H9 (cell line): ENCODE measurements around the gene MRGPRD. TPM values are rescaled to one million over a fixed set of nuclear protein-coding genes. Genes with fewer than 3 reads are reported as not detected.

Experiments used
- DNase-seq: peaks from one replicate; pipeline ENCODE4 v3.0.0-alpha.2; 2017
- H2AFZ ChIP-seq: one replicate; pipeline ENCODE4 v1.6.1; 2013; ENCODE audit warnings: mild to moderate bottlenecking, low read length, control low read depth, moderate library complexity
- H2AK5ac ChIP-seq: 2 replicates; pipeline ENCODE4 v1.6.1; 2013; ENCODE audit warnings: low read length, control low read depth, mixed read lengths; ENCODE audit not compliant: insufficient read length
- H2BK120ac ChIP-seq: one replicate; pipeline ENCODE4 v1.6.1; 2013; ENCODE audit warnings: low read depth, mild to moderate bottlenecking, low read length, control low read depth, inconsistent platforms; ENCODE audit not compliant: poor library complexity, severe bottlenecking
- H2BK12ac ChIP-seq: 2 replicates; pipeline ENCODE4 v1.6.1; 2013; ENCODE audit warnings: low read length, control low read depth, mixed read lengths, low read depth; ENCODE audit not compliant: insufficient read length
- H2BK15ac ChIP-seq: 2 replicates; pipeline ENCODE4 v1.6.1; 2013; ENCODE audit warnings: low read depth, low read length, control low read depth
- H2BK20ac ChIP-seq: one replicate; pipeline ENCODE4 v1.6.1; 2013; ENCODE audit warnings: low read depth, mild to moderate bottlenecking, low read length, control low read depth, inconsistent platforms; ENCODE audit not compliant: poor library complexity, severe bottlenecking
- H2BK5ac ChIP-seq: 2 replicates; pipeline ENCODE4 v1.6.1; 2013; ENCODE audit warnings: low read length, control low read depth, mixed read lengths; ENCODE audit not compliant: insufficient read length
- H3K14ac ChIP-seq: 2 replicates; pipeline ENCODE4 v1.6.1; 2013; ENCODE audit warnings: low read length, control low read depth; ENCODE audit not compliant: insufficient read depth
- H3K18ac ChIP-seq: 2 replicates; pipeline ENCODE4 v1.6.1; 2013; ENCODE audit warnings: low read depth, mild to moderate bottlenecking, mixed read lengths, low read length, control low read depth; ENCODE audit not compliant: insufficient read length
- H3K23ac ChIP-seq: 2 replicates; pipeline ENCODE4 v1.6.1; 2013; ENCODE audit warnings: low read length, control low read depth, mixed read lengths, low read depth; ENCODE audit not compliant: insufficient read length
- H3K23me2 ChIP-seq: 2 replicates; pipeline ENCODE4 v1.6.1; 2013; ENCODE audit warnings: low read depth, mild to moderate bottlenecking, mixed read lengths, low read length, control low read depth; ENCODE audit not compliant: insufficient read length, poor library complexity, severe bottlenecking
- H3K27ac ChIP-seq: 2 replicates; pipeline ENCODE4 v1.5.1; 2013; ENCODE audit warnings: low read length, control low read depth, mixed read lengths, low read depth; ENCODE audit not compliant: insufficient read length
- H3K27me3 ChIP-seq: 2 replicates; pipeline ENCODE4 v1.6.1; 2013; ENCODE audit warnings: low read length, control low read depth, inconsistent platforms; ENCODE audit not compliant: insufficient read depth
- H3K4ac ChIP-seq: 2 replicates; pipeline ENCODE4 v1.6.1; 2013; ENCODE audit warnings: low read depth, mild to moderate bottlenecking, control low read depth, inconsistent platforms, low read length, moderate library complexity
- H3K4me1 ChIP-seq: 2 replicates; pipeline ENCODE4 v1.6.1; 2013; ENCODE audit warnings: low read length, control low read depth, inconsistent platforms; ENCODE audit not compliant: insufficient read depth
- H3K4me2 ChIP-seq: 2 replicates; pipeline ENCODE4 v1.6.1; 2013; ENCODE audit warnings: low read length, control low read depth, mixed read lengths; ENCODE audit not compliant: insufficient read length, insufficient read depth
- H3K56ac ChIP-seq: 2 replicates; pipeline ENCODE4 v1.6.1; 2013; ENCODE audit warnings: low read depth, mild to moderate bottlenecking, mixed read lengths, low read length, control low read depth; ENCODE audit not compliant: insufficient read length
- H3K79me1 ChIP-seq: 2 replicates; pipeline ENCODE4 v1.6.1; 2013; ENCODE audit warnings: low read depth, mild to moderate bottlenecking, moderate library complexity, low read length, control low read depth, inconsistent platforms; ENCODE audit not compliant: insufficient read depth, poor library complexity, severe bottlenecking
- H3K79me2 ChIP-seq: 2 replicates; pipeline ENCODE4 v1.6.1; 2013; ENCODE audit warnings: low read length, control low read depth, inconsistent platforms; ENCODE audit not compliant: insufficient read depth
- H3K9ac ChIP-seq: 2 replicates; pipeline ENCODE4 v1.6.1; 2013; ENCODE audit warnings: low read length, control low read depth, mixed read lengths; ENCODE audit not compliant: insufficient read length; ENCODE audit errors: extremely low read depth
- H3K9me3 ChIP-seq: one replicate; pipeline ENCODE4 v1.6.1; 2013; ENCODE audit warnings: low read depth, low read length, inconsistent platforms; ENCODE audit not compliant: control insufficient read depth
- H3T11ph ChIP-seq: one replicate; pipeline ENCODE4 v1.6.1; 2013; ENCODE audit warnings: mild to moderate bottlenecking, low read length, control low read depth, inconsistent platforms
- H4K20me1 ChIP-seq: one replicate; pipeline ENCODE4 v1.6.1; 2013; ENCODE audit not compliant: control insufficient read depth, insufficient read length, insufficient read depth
- H4K5ac ChIP-seq: 2 replicates; pipeline ENCODE4 v1.6.1; 2013; ENCODE audit warnings: low read depth, mild to moderate bottlenecking, mixed read lengths, low read length, control low read depth; ENCODE audit not compliant: insufficient read length
- H4K8ac ChIP-seq: replicated peaks from 2 replicates; pipeline ENCODE4 v1.6.1; 2013; ENCODE audit warnings: low read length, control low read depth, mixed read lengths, low read depth; ENCODE audit not compliant: insufficient read length
- H4K91ac ChIP-seq: 2 replicates; pipeline ENCODE4 v1.6.1; 2013; ENCODE audit warnings: low read depth, mild to moderate bottlenecking, moderate library complexity, mixed read lengths, low read length, control low read depth; ENCODE audit not compliant: insufficient read length
- H3K27ac Mint-ChIP-seq, 3 experiments: 2 replicates in 2 of 3; 3 replicates in 1 of 3; pipeline ENCODE4 v1.8.0; 2020 to 2021; ENCODE audit warnings: mixed read lengths in 3 of 3, mild to moderate bottlenecking in 1 of 3, moderate library complexity in 1 of 3
- H3K27me3 Mint-ChIP-seq: 2 replicates; pipeline ENCODE4 v1.8.0; 2021; ENCODE audit warnings: low read depth, mild to moderate bottlenecking, moderate library complexity, mixed read lengths
- H3K36me3 Mint-ChIP-seq, 3 experiments: 2 replicates in 2 of 3; 3 replicates in 1 of 3; pipeline ENCODE4 v1.8.0; 2020 to 2021; ENCODE audit warnings: low read depth in 3 of 3, mixed read lengths in 3 of 3; ENCODE audit not compliant: insufficient read depth in 1 of 3
- H3K4me1 Mint-ChIP-seq, 2 experiments: 2 replicates each; pipeline ENCODE4 v1.8.0; 2020; ENCODE audit warnings: mixed read lengths in 2 of 2
- H3K4me3 Mint-ChIP-seq, 2 experiments: 2 replicates in 1 of 2; 3 replicates in 1 of 2; pipeline ENCODE4 v1.8.0; 2020 to 2021; ENCODE audit warnings: mild to moderate bottlenecking in 2 of 2, mixed read lengths in 2 of 2, moderate library complexity in 1 of 2
- H3K9me3 Mint-ChIP-seq, 2 experiments: 2 replicates in 1 of 2; 3 replicates in 1 of 2; pipeline ENCODE4 v1.8.0; 2020; ENCODE audit warnings: mild to moderate bottlenecking in 2 of 2, mixed read lengths in 2 of 2, moderate library complexity in 1 of 2
- WGBS: extraction: QIAGEN DNeasy Blood & Tissue Kit; methylation state at CpG from one replicate; pipeline ENCODE4 v1.1.7; 2013; ENCODE audit warnings: missing lambda C conversion rate, low lambda C conversion rate, mixed read lengths; ENCODE audit not compliant: insufficient read length; ENCODE audit errors: extremely low coverage; 5-methylcytosine and 5-hydroxymethylcytosine counted together
- total RNA-seq: library from RNA; stranded (reverse); gene quantifications from 2 replicates; pipeline ENCODE4 v1.2.1, GENCODE V29; 2021
- TF ChIP-seq, protein P1 (sequence below): fragments of 200-600 bp; sonication (generic); conservative IDR thresholded peaks from 3 replicates; pipeline ENCODE4 v1.8.0; 2021; ENCODE audit warnings: antibody characterized with exemption, mild to moderate bottlenecking

Gene MRGPRD
- total RNA-seq, 1 experiment from 2014 or later = not detected

- no peaks in the 10 kb centered on the region for H4K20me1 ChIP-seq
- H3T11ph ChIP-seq = no peak overlapping the region
- H2AFZ ChIP-seq = no peak overlapping the region
- no peak overlapping the region for H2BK120ac ChIP-seq
- no peak overlapping the region for H2AK5ac ChIP-seq
- H3K9me3 ChIP-seq = no peaks in the 10 kb centered on the region
- H3K23me2 ChIP-seq = no peaks in the 10 kb centered on the region
- H2BK12ac ChIP-seq = no peak overlapping the region
- no peak overlapping the region for H4K91ac ChIP-seq
- H3K4ac ChIP-seq = no peak overlapping the region
- H3K9me3 Mint-ChIP-seq = no peaks in the 10 kb centered on the region; a peak in 1 of 5 replicates
- no peak overlapping the region for H3K27ac ChIP-seq
- H3K79me1 ChIP-seq = no peaks in the 10 kb centered on the region
- no peak overlapping the region for H3K9ac ChIP-seq
- H3K27ac Mint-ChIP-seq = no peak overlapping the region
- no peak overlapping the region for H3K18ac ChIP-seq
- no peak overlapping the region for H2BK5ac ChIP-seq
- DNase-seq = peak; percentile 21
- no peaks in the 10 kb centered on the region for H3K4me1 ChIP-seq
- no peak overlapping the region for H3K4me3 Mint-ChIP-seq
- no peak overlapping the region for H4K8ac ChIP-seq
- H2BK20ac ChIP-seq = no peak overlapping the region
- TF ChIP-seq, protein P1, sequence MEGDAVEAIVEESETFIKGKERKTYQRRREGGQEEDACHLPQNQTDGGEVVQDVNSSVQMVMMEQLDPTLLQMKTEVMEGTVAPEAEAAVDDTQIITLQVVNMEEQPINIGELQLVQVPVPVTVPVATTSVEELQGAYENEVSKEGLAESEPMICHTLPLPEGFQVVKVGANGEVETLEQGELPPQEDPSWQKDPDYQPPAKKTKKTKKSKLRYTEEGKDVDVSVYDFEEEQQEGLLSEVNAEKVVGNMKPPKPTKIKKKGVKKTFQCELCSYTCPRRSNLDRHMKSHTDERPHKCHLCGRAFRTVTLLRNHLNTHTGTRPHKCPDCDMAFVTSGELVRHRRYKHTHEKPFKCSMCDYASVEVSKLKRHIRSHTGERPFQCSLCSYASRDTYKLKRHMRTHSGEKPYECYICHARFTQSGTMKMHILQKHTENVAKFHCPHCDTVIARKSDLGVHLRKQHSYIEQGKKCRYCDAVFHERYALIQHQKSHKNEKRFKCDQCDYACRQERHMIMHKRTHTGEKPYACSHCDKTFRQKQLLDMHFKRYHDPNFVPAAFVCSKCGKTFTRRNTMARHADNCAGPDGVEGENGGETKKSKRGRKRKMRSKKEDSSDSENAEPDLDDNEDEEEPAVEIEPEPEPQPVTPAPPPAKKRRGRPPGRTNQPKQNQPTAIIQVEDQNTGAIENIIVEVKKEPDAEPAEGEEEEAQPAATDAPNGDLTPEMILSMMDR = no peak
- peaks cover 0 to 5% (median 0%) of the 10 kb centered on the region in 3 experiments; a peak in 4 of 7 replicates for H3K36me3 Mint-ChIP-seq
- no peak overlapping the region for H3K4me2 ChIP-seq
- no peak overlapping the region for H4K5ac ChIP-seq
- H3K27me3 Mint-ChIP-seq = no peaks in the 10 kb centered on the region
- H3K14ac ChIP-seq = no peak overlapping the region
- peaks cover 12 to 18% of the 10 kb centered on the region in 2 experiments for H3K4me1 Mint-ChIP-seq
- no peaks in the 10 kb centered on the region for H3K79me2 ChIP-seq
- H3K27me3 ChIP-seq = no peaks in the 10 kb centered on the region
- no peak overlapping the region for H2BK15ac ChIP-seq
- no peak overlapping the region for H3K56ac ChIP-seq
- no peak overlapping the region for H3K23ac ChIP-seq
- no CpG with 5 or more reads among the region's 20 CpGs for WGBS
Measured at GRCh38 chr11:69003866-69004367, 23.1 kb upstream of the MRGPRD start.
